GM12873 (cell line): Measurements from ENCODE around the gene MGAT1.

ENCODE experiments used
- CTCF ChIP-seq: IDR thresholded peaks from 2 replicates; pipeline ENCODE4 v1.5.1; 2012; ENCODE audit warnings: low read depth, mild to moderate bottlenecking, moderate library complexity, low read length, control low read depth; ENCODE audit not compliant: insufficient read depth; ENCODE audit errors: missing control alignments

MGAT1 gene

GRCh38 chr5:180784497-180785097 is 18.0 kb downstream of the MGAT1 start:
- TF ChIP-seq CTCF = peak; percentile 78

GRCh38 chr5:180783340-180784052 is 19.1 kb downstream of the MGAT1 start:
- TF ChIP-seq CTCF = no peak

- TF ChIP-seq CTCF = no peak
Observed at GRCh38 chr5:180782748-180783147, 19.9 kb downstream of the MGAT1 start.

DNA sequence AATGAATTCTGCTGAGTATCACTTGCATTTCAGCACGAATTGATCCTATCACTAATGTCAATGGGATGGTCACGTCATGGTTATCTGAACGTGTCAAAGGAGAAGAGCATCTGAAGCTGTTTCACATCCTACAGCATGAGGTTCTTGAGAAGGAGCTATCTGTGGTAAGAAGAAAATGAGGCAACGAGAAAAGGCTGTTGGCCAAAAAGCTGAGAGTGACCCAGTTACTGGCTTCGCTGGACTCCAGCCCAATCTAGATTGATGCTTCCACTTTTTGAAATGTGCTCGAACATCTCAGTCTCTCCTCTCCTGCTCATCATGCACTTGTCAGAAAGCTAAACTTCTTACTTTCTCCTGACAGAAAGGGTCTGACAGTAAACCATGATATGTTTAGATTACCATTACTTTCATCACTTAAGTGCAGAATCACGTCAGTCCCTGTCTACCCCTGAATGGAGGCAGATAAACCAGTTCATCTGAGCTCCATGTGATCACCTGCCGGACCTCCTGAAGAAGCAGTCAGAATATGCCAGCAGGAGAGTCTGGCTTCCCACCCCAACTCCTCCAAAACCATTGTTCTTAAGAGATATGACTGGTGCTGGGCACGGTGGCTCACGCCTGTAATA is 22.5 kb downstream of the MGAT1 start:
- no peak for TF ChIP-seq CTCF

- TF ChIP-seq CTCF = no peak
Observed at GRCh38 chr5:180777475-180777874, 25.1 kb downstream of the MGAT1 start.

- no peak for TF ChIP-seq CTCF
Observed at GRCh38 chr5:180776376-180776775, 26.2 kb downstream of the MGAT1 start.

DNA sequence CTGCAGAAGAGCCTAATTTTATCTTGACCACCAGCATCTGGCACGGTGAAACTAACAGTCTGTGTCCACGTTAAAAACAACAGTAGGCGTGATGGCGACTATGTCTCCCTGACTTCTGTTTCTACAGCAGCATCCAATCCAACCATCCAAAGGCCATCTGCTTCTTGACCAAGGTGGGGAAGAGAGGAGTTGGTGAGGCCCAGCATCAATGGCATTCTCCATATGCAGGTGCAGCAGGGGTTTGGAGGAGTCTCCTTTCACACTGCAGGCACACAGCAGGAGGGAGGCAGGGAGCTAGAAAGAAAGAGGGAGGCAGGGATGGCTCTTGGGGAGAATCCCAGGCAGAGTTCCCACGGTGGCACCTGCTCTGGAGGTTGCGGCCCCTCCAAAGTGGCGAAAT is 27.0 kb downstream of the MGAT1 start:
- TF ChIP-seq CTCF = no peak
